Natural killer cell (primary cell): ENCODE data around the gene KCNH1. TPM values are rescaled to one million over a fixed set of nuclear protein-coding genes. Genes with fewer than 3 reads are reported as not detected.

Experiments
- ATAC-seq, 3 donors: fragments of 150-1000 bp in 2 of 3; fragments of 200-7000 bp in 1 of 3; cut with Tn5 transposase; 1 replicate in 1 of 3; 2 replicates in 2 of 3; pipeline ENCODE4 v1.10.0; 2021; ENCODE audit warnings: mild to moderate bottlenecking in 2 of 3, moderate library complexity in 2 of 3
- DNase-seq, 2 donors: peaks; one replicate each; pipeline versions ENCODE4 v3.0.0 to v3.0.0-alpha.2; 2013 to 2021; ENCODE audit warnings: mixed read lengths in 1 of 2
- H3K27ac ChIP-seq: one replicate; pipeline ENCODE4 v1.5.1; 2013; ENCODE audit warnings: mild to moderate bottlenecking, low read length
- H3K27me3 ChIP-seq: one replicate; pipeline ENCODE4 v1.6.1; 2013; ENCODE audit warnings: low read length; ENCODE audit not compliant: control insufficient read depth, insufficient read depth
- H3K36me3 ChIP-seq: one replicate; pipeline ENCODE4 v1.6.1; 2013; ENCODE audit warnings: low read length; ENCODE audit not compliant: control insufficient read depth, insufficient read depth
- H3K4me1 ChIP-seq: one replicate; pipeline ENCODE4 v1.6.1; 2013; ENCODE audit warnings: low read length; ENCODE audit not compliant: control insufficient read depth, insufficient read depth
- H3K4me3 ChIP-seq: one replicate; pipeline ENCODE4 v1.5.1; 2013; ENCODE audit warnings: low read length
- H3K9me3 ChIP-seq: one replicate; pipeline ENCODE4 v1.6.1; 2013; ENCODE audit warnings: low read length; ENCODE audit not compliant: control insufficient read depth, insufficient read depth
- H3K27ac Mint-ChIP-seq, 2 donors: one replicate each; pipeline ENCODE4 v1.8.0; 2022; ENCODE audit warnings: mild to moderate bottlenecking in 2 of 2, mixed read lengths in 2 of 2, moderate library complexity in 1 of 2
- H3K27me3 Mint-ChIP-seq, 2 donors: one replicate each; pipeline ENCODE4 v1.8.0; 2022; ENCODE audit warnings: low read depth in 2 of 2, mixed read lengths in 2 of 2
- H3K36me3 Mint-ChIP-seq: one replicate; pipeline ENCODE4 v1.8.0; 2022; ENCODE audit warnings: mixed read lengths
- H3K4me1 Mint-ChIP-seq, 2 donors: one replicate each; pipeline ENCODE4 v1.8.0; 2022; ENCODE audit warnings: mixed read lengths in 2 of 2
- H3K4me3 Mint-ChIP-seq: one replicate; pipeline ENCODE4 v1.8.0; 2022; ENCODE audit warnings: mild to moderate bottlenecking, moderate library complexity, mixed read lengths
- H3K9me3 Mint-ChIP-seq, 2 donors: one replicate each; pipeline ENCODE4 v1.8.0; 2022; ENCODE audit warnings: mixed read lengths in 2 of 2
- CTCF ChIP-seq: fragments of 200-600 bp; IDR thresholded peaks from one replicate; pipeline ENCODE4 v1.8.0; 2022; ENCODE audit warnings: antibody characterized with exemption
- WGBS: methylation state at CpG from one replicate; pipeline ENCODE4 v1.1.7; 2013; ENCODE audit warnings: missing lambda C conversion rate; ENCODE audit not compliant: insufficient coverage; 5-methylcytosine and 5-hydroxymethylcytosine counted together
- intact Hi-C: fragments of 100-400 bp; cut with micrococcal nuclease; formaldehyde crosslinking; loops from one replicate; pipeline ENCODE4 v1.14.2; 2022
- total RNA-seq, 4 donors: library from RNA; stranded (reverse); fragments of 120-200 nt in 1 of 4; gene quantifications; one replicate each; pipeline versions ENCODE4 v1.2.3 to v1.2.4, GENCODE V29; 2013 to 2022

Gene KCNH1
- total RNA-seq, 3 donors from 2014 or later (not counting 1 experiment from before 2014, with no cell fraction given), result not detected

- intact Hi-C loops, result no loop called here
- Mint-ChIP-seq H3K36me3 (no peaks in the 10 kb centered on the region), H3K27ac (no peak overlapping the region), H3K4me1 (no peaks in the 10 kb centered on the region), H3K27me3 (peaks cover 0 to 9% of the 10 kb centered on the region in 2 donors), H3K4me3 (no peak overlapping the region), H3K9me3 (no peaks in the 10 kb centered on the region)
- Histone ChIP-seq H3K27ac (no peak overlapping the region), H3K4me3 (no peak overlapping the region), H3K36me3 (no peaks in the 10 kb centered on the region), H3K27me3 (no peaks in the 10 kb centered on the region), H3K9me3 (no peaks in the 10 kb centered on the region), H3K4me1 (no peaks in the 10 kb centered on the region)
- no peak for TF ChIP-seq CTCF
- ATAC-seq (no peak), DNase-seq (no peak)
- WGBS, result 92% methylated on average over 5 of the region's 5 CpGs
These were observed 392.4 kb downstream of the KCNH1 start for GRCh38 chr1:210741564-210741963.

GRCh38 chr1:210739627-210740026 is 394.3 kb downstream of the KCNH1 start:
- Mint-ChIP-seq H3K27me3 (peaks cover 0 to 11% of the 10 kb centered on the region in 2 donors), H3K4me1 (no peaks in the 10 kb centered on the region), H3K4me3 (no peak overlapping the region), H3K36me3 (no peaks in the 10 kb centered on the region), H3K9me3 (peaks cover 0 to 2% of the 10 kb centered on the region in 2 donors), H3K27ac (no peak overlapping the region)
- H3K4me3 ChIP-seq, result no peak overlapping the region
- no peak overlapping the region for H3K27ac ChIP-seq
- H3K9me3 ChIP-seq, result no peaks in the 10 kb centered on the region
- no peaks in the 10 kb centered on the region for H3K4me1 ChIP-seq
- DNase-seq, result no peak
- no peaks in the 10 kb centered on the region for H3K36me3 ChIP-seq
- H3K27me3 ChIP-seq, result no peaks in the 10 kb centered on the region
- WGBS, result 69% methylated on average over 1 of the region's 1 CpG
- no peak for TF ChIP-seq CTCF
- intact Hi-C loops, result no loop called here
- no peak for ATAC-seq

- Histone ChIP-seq H3K27ac (no peak overlapping the region), H3K4me3 (no peak overlapping the region), H3K4me1 (no peaks in the 10 kb centered on the region), H3K36me3 (no peaks in the 10 kb centered on the region), H3K9me3 (no peaks in the 10 kb centered on the region), H3K27me3 (no peaks in the 10 kb centered on the region)
- Mint-ChIP-seq H3K36me3 (no peaks in the 10 kb centered on the region), H3K9me3 (peaks cover 0 to 2% of the 10 kb centered on the region in 2 donors), H3K4me1 (no peaks in the 10 kb centered on the region), H3K27ac (no peak overlapping the region), H3K4me3 (no peak overlapping the region), H3K27me3 (peaks cover 0 to 11% of the 10 kb centered on the region in 2 donors)
- no peak for ATAC-seq
- WGBS, result 91% methylated on average over 5 of the region's 5 CpGs
- no peak for TF ChIP-seq CTCF
- no peak for DNase-seq
- intact Hi-C loops, result no loop called here
These were observed 395.7 kb downstream of the KCNH1 start for GRCh38 chr1:210738256-210738655.

GRCh38 chr1:210736713-210737112 is 397.2 kb downstream of the KCNH1 start:
- no peak overlapping the region for H3K27ac ChIP-seq
- no peak for DNase-seq
- Mint-ChIP-seq H3K4me1 (no peaks in the 10 kb centered on the region), H3K27ac (no peak overlapping the region), H3K4me3 (no peak overlapping the region), H3K27me3 (peaks cover 0 to 11% of the 10 kb centered on the region in 2 donors), H3K9me3 (peaks cover 0 to 2% of the 10 kb centered on the region in 2 donors), H3K36me3 (no peaks in the 10 kb centered on the region)
- H3K9me3 ChIP-seq, result no peaks in the 10 kb centered on the region
- WGBS, result 38% methylated on average over 3 of the region's 3 CpGs
- H3K4me1 ChIP-seq, result no peaks in the 10 kb centered on the region
- intact Hi-C loops, result no loop called here
- no peak for TF ChIP-seq CTCF
- H3K4me3 ChIP-seq, result no peak overlapping the region
- no peaks in the 10 kb centered on the region for H3K27me3 ChIP-seq
- no peak for ATAC-seq
- H3K36me3 ChIP-seq, result no peaks in the 10 kb centered on the region
